ENCODE results near the gene LSR. TPM values are rescaled to one million over a fixed set of nuclear protein-coding genes. Genes with fewer than 3 reads are reported as not detected.

LSR gene
- total RNA-seq, 2 experiments from 2014 or later: 8.2 to 11.2 TPM

GRCh38 chr19:35211545-35212230 lies 37.1 kb upstream of the LSR start:
- peak; percentile 79 for DNase-seq
- H3K27ac Mint-ChIP-seq: peak overlapping the region; percentile 97
- H3K4me1 Mint-ChIP-seq (ENCODE audit: low read depth): peaks cover 76% of the 10 kb centered on the region
- H3K4me3 Mint-ChIP-seq: peak overlapping the region; percentile 52
- H3K36me3 Mint-ChIP-seq (ENCODE audit: low read depth): no peaks in the 10 kb centered on the region
- H3K27me3 Mint-ChIP-seq (ENCODE audit: low read depth): no peaks in the 10 kb centered on the region
- intact Hi-C loops (cut with micrococcal nuclease): loop anchor here (5.0 to 10.0 kb wide), 3 partner anchors 36 to 501 kb away; partner anchors contain the start of gene LSR
- H3K9me3 Mint-ChIP-seq: peaks cover 4% of the 10 kb centered on the region
- CTCF ChIA-PET: interaction anchor here (0.7 to 1.1 kb wide), 4 partner anchors 15 to 70 kb away, joined by 3 to 7 read pairs (median 5); no protein-coding TSS in a partner anchor

- CTCF ChIA-PET: interaction anchor here (1.2 kb wide), 1 partner anchor 36 kb away, joined by 4 read pairs; no protein-coding TSS in a partner anchor
- intact Hi-C loops (cut with micrococcal nuclease): loop anchor here (5.0 to 10.0 kb wide), 3 partner anchors 35 to 500 kb away; partner anchors contain the start of gene LSR
- Mint-ChIP-seq H3K9me3 (peaks cover 5% of the 10 kb centered on the region), H3K4me1 (ENCODE audit: low read depth) (peaks cover 70% of the 10 kb centered on the region), H3K36me3 (ENCODE audit: low read depth) (no peaks in the 10 kb centered on the region), H3K4me3 (peak overlapping the region; percentile 52), H3K27me3 (ENCODE audit: low read depth) (no peaks in the 10 kb centered on the region), H3K27ac (peak overlapping the region; percentile 97)
- DNase-seq: no peak
Observed at GRCh38 chr19:35212241-35212640, 36.6 kb upstream of the LSR start.

- DNase-seq: peak; percentile 92
- Mint-ChIP-seq H3K27ac (peak overlapping the region; percentile 97), H3K4me3 (no peak overlapping the region), H3K27me3 (ENCODE audit: low read depth) (no peaks in the 10 kb centered on the region), H3K4me1 (ENCODE audit: low read depth) (peaks cover 58% of the 10 kb centered on the region), H3K36me3 (ENCODE audit: low read depth) (no peaks in the 10 kb centered on the region), H3K9me3 (peaks cover 3% of the 10 kb centered on the region)
- intact Hi-C loops (cut with micrococcal nuclease): loop anchor here (1.0 to 10.0 kb wide), 9 partner anchors 8 to 498 kb away; partner anchors contain the start of genes FFAR1 and LSR
- CTCF ChIA-PET: interaction anchor here (0.8 to 1.4 kb wide), 3 partner anchors 34 to 79 kb away, joined by 3 to 6 read pairs (median 4); partner anchors contain the start of genes FXYD5 and LGI4
Observed at GRCh38 chr19:35213663-35214632, 34.9 kb upstream of the LSR start.

GRCh38 chr19:35214766-35215422 lies 33.9 kb upstream of the LSR start:
- Mint-ChIP-seq H3K36me3 (ENCODE audit: low read depth) (no peaks in the 10 kb centered on the region), H3K27me3 (ENCODE audit: low read depth) (no peaks in the 10 kb centered on the region), H3K4me3 (no peak overlapping the region), H3K9me3 (peaks cover 7% of the 10 kb centered on the region), H3K4me1 (ENCODE audit: low read depth) (peaks cover 57% of the 10 kb centered on the region), H3K27ac (peak overlapping the region; percentile 97)
- CTCF ChIA-PET: interaction anchor here (0.8 to 1.6 kb wide), 3 partner anchors 73 to 149 kb away, joined by 3 to 5 read pairs (median 4); partner anchors contain the start of gene LGI4
- intact Hi-C loops (cut with micrococcal nuclease): loop anchor here (1.0 to 10.0 kb wide), 9 partner anchors 9 to 497 kb away; partner anchors contain the start of genes FFAR1 and LSR
- no peak for DNase-seq

- Mint-ChIP-seq H3K27ac (peak overlapping the region; percentile 70), H3K4me3 (no peak overlapping the region), H3K9me3 (peaks cover 7% of the 10 kb centered on the region), H3K36me3 (ENCODE audit: low read depth) (no peaks in the 10 kb centered on the region), H3K4me1 (ENCODE audit: low read depth) (peaks cover 59% of the 10 kb centered on the region), H3K27me3 (ENCODE audit: low read depth) (no peaks in the 10 kb centered on the region)
- CTCF ChIA-PET: interaction anchor here (0.7 to 1.7 kb wide), 8 partner anchors 16 to 150 kb away, joined by 3 to 15 read pairs (median 4); partner anchors contain the start of gene FXYD7
- DNase-seq: no peak
- intact Hi-C loops (cut with micrococcal nuclease): loop anchor here (10.0 kb wide), 1 partner anchor 221 kb away; no protein-coding TSS in a partner anchor
Observed at GRCh38 chr19:35216016-35216832, 32.6 kb upstream of the LSR start.

- Mint-ChIP-seq H3K4me1 (ENCODE audit: low read depth) (peaks cover 55% of the 10 kb centered on the region), H3K4me3 (no peak overlapping the region), H3K27ac (peak overlapping the region; percentile 70), H3K9me3 (peaks cover 7% of the 10 kb centered on the region), H3K27me3 (ENCODE audit: low read depth) (no peaks in the 10 kb centered on the region), H3K36me3 (ENCODE audit: low read depth) (no peaks in the 10 kb centered on the region)
- intact Hi-C loops (cut with micrococcal nuclease): loop anchor here (10.0 kb wide), 1 partner anchor 222 kb away; no protein-coding TSS in a partner anchor
- CTCF ChIA-PET: interaction anchor here (0.6 to 1.7 kb wide), 7 partner anchors 17 to 226 kb away, joined by 3 to 15 read pairs (median 4); partner anchors contain the start of gene FXYD7
- peak; percentile 83 for DNase-seq
Observed at GRCh38 chr19:35216833-35217648, 31.8 kb upstream of the LSR start.

- CTCF ChIA-PET: interaction anchor here (0.6 to 1.7 kb wide), 5 partner anchors 24 to 226 kb away, joined by 3 to 15 read pairs (median 4); partner anchors contain the start of gene FXYD7
- no peaks in the 10 kb centered on the region for H3K36me3 Mint-ChIP-seq (ENCODE audit: low read depth)
- H3K27ac Mint-ChIP-seq: no peak overlapping the region
- DNase-seq: no peak
- no peak overlapping the region for H3K4me3 Mint-ChIP-seq
- peaks cover 49% of the 10 kb centered on the region for H3K4me1 Mint-ChIP-seq (ENCODE audit: low read depth)
- H3K27me3 Mint-ChIP-seq (ENCODE audit: low read depth): no peaks in the 10 kb centered on the region
- intact Hi-C loops (cut with micrococcal nuclease): loop anchor here (10.0 kb wide), 1 partner anchor 223 kb away; no protein-coding TSS in a partner anchor
- H3K9me3 Mint-ChIP-seq: peaks cover 7% of the 10 kb centered on the region
Observed at GRCh38 chr19:35217649-35217990, 31.2 kb upstream of the LSR start.

- Mint-ChIP-seq H3K36me3 (ENCODE audit: low read depth) (no peaks in the 10 kb centered on the region), H3K4me1 (ENCODE audit: low read depth) (peaks cover 45% of the 10 kb centered on the region), H3K27ac (no peak overlapping the region), H3K9me3 (peaks cover 7% of the 10 kb centered on the region), H3K4me3 (no peak overlapping the region), H3K27me3 (ENCODE audit: low read depth) (no peaks in the 10 kb centered on the region)
- DNase-seq: peak; percentile 1
- CTCF ChIA-PET: interaction anchor here (1.2 to 1.5 kb wide), 2 partner anchors 71 to 153 kb away, joined by 3 read pairs; no protein-coding TSS in a partner anchor
- intact Hi-C loops (cut with micrococcal nuclease): loop anchor here (10.0 kb wide), 1 partner anchor 224 kb away; no protein-coding TSS in a partner anchor
Observed at GRCh38 chr19:35219008-35219407, 29.8 kb upstream of the LSR start.

- no peaks in the 10 kb centered on the region for H3K36me3 Mint-ChIP-seq (ENCODE audit: low read depth)
- intact Hi-C loops (cut with micrococcal nuclease): no loop called here
- CTCF ChIA-PET: no interaction called here
- no peaks in the 10 kb centered on the region for H3K27me3 Mint-ChIP-seq (ENCODE audit: low read depth)
- H3K4me1 Mint-ChIP-seq (ENCODE audit: low read depth): peaks cover 35% of the 10 kb centered on the region
- H3K27ac Mint-ChIP-seq: no peak overlapping the region
- peak; percentile 4 for DNase-seq
- H3K9me3 Mint-ChIP-seq: peaks cover 7% of the 10 kb centered on the region
- no peak overlapping the region for H3K4me3 Mint-ChIP-seq
Observed at GRCh38 chr19:35220315-35220921, 28.4 kb upstream of the LSR start.
